GM19035 (cell line): ENCODE data around the gene CPE.
"Not testable (repeated sequence)": the region's sequence is repeated elsewhere in the genome, so short reads cannot be mapped to it uniquely, and the experiment has no call there.

ENCODE experiments used
- ATAC-seq: cut with Tn5 transposase; IDR thresholded peaks from one replicate; pipeline ENCODE4 v1.9.1; 2021; ENCODE audit not compliant: unreplicated experiment

Gene CPE

DNA sequence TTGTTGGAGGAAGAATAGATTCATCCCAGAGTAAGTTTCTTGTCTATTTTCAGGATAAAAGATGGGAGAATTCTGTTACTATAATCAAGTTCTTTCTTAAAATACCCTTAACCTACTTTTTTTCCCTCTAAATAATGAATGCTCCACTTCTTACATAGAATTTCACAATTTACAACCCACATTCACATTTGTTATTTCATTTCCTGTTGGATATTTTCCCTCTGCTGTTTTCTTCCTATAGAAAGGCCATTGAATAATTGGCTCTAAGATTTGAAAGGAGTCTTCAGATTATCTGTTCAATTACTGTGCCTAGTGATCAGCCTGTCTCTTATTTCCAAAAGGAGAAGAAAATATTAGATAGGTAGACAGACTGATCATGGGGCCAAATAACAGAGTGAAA is 79.7 kb downstream of the CPE start:
- ATAC-seq, result no peak

- no peak for ATAC-seq
Observed at GRCh38 chr4:165461159-165461821, 82.5 kb downstream of the CPE start.

- ATAC-seq, result no peak
Observed at GRCh38 chr4:165462009-165462408, 83.2 kb downstream of the CPE start.

DNA sequence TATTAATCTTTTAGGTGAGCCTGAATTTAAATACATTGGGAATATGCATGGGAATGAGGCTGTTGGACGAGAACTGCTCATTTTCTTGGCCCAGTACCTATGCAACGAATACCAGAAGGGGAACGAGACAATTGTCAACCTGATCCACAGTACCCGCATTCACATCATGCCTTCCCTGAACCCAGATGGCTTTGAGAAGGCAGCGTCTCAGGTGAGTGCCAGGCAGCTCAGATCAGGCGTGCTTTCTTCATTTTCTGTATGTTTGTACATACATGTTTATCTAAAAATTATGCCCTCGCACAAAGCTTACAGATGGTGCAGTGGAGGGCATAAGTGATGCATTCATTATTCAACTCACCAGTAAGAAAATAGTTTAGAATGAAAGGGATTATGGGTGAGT is 85.6 kb downstream of the CPE start:
- no peak for ATAC-seq

DNA sequence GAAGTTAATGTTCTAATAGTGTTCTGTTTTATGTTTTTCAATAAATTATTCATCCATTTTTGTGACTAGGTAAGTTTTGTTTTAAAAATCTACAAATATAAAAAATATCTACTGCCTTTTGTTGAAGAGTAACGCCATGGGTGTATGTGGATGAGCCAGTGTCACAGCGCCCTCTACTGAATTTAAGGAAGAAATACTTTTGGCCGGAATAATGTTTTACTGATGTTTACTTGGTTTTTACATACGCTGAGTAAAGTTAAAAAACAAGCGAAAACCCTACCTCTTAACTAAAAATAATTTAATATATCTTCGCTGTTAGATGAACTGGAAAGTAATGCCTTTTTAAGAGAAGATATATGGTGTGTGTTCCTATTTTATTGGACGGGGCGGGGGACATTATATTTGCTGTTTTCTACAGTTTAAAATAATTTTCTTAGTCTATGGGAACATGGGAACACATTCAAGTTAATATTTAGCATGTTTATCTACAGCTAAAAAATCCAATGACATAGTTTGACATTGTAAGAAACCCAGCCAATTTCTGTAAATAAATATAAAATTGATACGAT is 86.1 kb downstream of the CPE start:
- ATAC-seq, result peak; percentile 79

GRCh38 chr4:165470009-165470408 is 91.2 kb downstream of the CPE start:
- ATAC-seq, result no peak

- ATAC-seq, result no peak
Observed at GRCh38 chr4:165472943-165473676, 94.3 kb downstream of the CPE start.

DNA sequence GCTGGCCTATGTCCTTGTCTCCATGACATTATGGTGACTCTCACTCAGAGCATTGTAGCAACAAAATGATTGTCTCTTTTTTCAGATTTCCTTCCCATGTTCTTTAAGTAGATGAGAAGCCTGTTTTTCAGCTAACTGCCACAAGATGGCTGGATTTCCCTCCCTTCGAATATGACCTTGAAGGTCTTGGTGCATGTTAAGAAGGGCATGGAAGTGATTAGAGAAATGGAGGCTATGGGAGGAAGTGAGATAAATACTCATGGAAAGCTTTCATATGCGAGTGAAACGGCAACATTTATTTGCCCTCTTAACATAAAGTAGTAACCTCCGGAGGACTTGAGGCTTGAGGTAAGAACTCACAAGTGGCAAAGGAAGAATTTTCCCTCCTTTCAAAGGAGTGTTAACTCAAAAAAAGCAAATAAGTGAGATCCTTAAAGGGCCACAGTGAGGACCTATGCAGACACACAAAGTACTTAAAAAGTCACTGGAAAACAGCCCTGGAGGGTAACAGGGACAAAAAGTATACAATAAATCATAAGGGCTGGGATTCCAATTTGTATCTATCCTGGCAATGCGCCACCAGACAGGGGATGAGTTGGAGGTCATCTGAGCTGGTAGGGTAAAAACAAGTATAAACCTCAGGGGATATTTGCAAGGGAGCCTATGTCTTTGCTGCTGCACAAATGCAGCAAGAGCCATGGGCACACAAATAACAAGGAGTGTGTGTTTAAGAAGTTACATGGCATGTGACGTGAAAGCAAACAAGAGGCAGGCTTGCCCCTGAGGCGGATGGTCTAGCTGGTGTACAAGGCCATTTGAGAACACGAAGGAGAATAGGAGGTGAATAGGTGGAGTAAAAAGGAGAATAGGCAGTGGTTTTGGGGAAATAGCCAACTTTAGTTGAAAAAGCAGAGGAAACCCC is 96.2 kb downstream of the CPE start:
- no peak for ATAC-seq

DNA sequence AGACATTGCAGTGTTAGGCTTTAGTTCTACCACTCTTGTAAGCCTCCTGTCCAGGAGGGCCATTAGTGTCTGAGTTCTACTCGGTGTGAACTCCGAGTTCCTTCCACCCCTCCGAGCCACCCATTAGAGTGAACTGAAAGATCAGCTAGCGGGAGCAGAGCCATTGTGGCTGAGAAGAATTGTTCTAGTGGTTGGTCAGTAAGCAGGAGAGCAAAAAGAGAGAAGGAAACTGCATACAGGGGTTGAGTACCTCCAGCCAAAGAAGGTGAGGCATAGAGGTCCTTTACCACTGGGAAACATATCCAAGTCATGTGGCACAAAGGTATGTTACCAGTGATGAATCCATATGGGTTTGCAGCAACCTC is 96.9 kb downstream of the CPE start:
- ATAC-seq, result no peak

DNA sequence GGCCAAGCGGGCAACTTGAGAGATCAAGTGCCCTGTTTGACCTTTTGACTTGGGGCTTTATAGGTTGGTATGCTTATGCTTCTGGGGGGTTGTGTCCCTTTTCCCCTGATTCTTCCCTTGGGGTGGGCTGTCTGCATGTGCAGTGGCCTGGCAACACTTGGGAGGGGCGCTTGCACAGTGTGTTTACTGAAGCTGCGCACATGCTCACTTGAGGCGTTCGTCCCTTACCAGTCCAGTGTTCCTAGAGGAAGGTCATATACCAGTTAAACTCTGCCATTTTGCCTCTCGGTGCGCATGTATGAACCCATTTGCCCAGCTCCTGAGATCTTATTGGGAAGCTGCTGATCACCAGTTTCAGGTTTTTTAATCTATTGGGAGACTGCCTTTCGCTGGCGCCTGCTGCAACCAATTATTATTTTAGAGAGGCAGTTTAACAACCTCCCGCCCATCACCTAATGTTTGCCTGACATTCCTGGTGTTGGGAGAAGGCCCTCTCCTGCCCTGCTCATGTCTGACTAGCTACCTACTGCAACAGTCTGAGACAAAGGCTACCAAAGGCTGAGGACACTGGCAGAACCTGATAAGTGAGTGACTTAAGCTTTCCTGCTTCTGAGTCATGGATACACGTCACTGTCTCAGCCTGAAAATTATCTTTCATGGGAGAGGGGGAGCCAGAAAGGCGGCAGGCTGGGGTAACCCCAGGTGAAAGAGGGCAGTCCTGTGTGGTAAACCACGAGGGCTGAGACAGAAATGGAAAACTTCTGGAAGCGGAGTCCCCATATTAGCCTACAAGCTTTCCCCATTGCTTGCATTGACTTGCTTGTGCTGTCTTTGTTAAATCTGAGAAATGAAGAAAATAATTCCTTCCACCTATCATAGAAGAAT is 97.6 kb downstream of the CPE start:
- no peak for ATAC-seq

- ATAC-seq, result no peak
Observed at GRCh38 chr4:165477799-165478198, 99.0 kb downstream of the CPE start.

DNA sequence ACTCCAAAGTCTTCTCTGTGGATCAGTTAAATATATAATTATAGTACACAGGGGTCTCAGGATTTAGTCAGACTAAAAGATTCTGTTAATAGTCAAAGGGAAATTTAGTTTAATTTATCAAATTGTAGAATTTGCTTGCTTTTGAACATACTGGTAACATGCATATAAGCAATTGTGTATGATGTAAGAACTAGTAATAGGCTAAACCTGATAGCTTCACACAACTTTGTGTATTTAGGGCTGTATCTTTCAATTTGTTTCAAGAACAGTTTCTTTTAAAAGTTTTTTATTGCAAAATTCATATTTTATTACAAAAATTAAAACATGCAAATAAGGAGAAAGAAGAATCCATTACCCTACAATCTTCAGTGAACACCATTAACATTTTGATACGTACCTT is 99.5 kb downstream of the CPE start:
- ATAC-seq, result no peak

GRCh38 chr4:165481053-165481835 is 102.4 kb downstream of the CPE start:
- ATAC-seq, result no peak

DNA sequence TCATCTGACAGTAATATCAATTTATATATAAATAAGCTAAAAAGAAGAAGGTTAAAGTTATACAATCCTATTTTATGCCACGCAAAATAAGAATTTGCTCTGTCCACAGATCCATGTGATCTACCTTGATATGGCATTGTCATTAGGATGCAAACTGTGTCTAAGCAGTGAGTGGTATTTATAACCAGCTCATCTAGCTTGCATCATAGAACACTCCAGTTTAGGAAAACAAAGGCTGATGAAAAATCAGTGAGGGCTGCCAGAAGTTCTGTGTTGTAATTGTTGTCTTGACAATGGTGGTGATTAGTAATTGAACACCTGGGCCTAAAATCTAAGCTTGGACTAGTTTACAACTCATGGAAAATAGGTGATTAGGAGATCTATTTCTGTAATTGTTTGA is 111.0 kb downstream of the CPE start:
- ATAC-seq, result no peak

DNA sequence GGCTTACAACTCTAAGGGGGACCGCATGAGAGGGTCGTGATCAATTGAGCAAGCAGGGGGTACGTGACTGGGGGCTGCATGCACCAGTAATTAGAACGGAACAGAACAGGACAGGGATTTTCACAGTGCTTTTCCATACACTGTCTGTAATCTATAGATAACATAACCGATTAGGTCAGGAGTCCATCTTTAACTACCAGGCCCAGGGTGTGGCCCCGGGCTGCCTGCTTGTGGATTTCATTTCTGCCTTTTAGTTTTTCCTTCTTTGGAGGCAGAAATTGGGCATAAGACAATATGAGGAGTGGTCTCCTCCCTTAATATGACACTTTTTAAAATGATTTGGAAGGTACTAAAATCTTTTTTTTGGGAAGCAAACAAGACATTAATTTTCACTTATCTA is 113.8 kb downstream of the CPE start:
- not testable (repeated sequence) for ATAC-seq

DNA sequence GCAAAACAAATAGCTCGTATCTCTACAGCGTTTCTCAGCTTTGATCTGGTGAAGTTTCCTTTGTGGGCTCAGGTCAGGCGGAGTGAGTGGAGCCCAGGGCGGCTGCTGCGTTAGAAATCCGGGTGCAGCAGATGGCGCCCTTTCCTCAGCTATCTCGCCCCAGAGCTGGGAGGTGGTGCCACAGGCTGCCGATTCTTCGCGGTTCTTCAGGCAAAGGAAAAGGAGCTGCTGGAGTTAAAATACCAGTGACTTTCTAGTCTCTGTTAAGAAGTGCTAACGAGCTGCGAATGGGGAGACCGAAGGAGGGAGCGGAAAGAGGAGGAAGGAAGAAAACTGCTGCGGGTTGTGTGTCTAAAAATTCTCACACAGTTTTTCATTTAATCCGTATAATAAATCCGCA is 114.6 kb downstream of the CPE start:
- ATAC-seq, result peak; percentile 89

GRCh38 chr4:165502916-165503907 is 124.4 kb downstream of the CPE start:
- no peak for ATAC-seq

DNA sequence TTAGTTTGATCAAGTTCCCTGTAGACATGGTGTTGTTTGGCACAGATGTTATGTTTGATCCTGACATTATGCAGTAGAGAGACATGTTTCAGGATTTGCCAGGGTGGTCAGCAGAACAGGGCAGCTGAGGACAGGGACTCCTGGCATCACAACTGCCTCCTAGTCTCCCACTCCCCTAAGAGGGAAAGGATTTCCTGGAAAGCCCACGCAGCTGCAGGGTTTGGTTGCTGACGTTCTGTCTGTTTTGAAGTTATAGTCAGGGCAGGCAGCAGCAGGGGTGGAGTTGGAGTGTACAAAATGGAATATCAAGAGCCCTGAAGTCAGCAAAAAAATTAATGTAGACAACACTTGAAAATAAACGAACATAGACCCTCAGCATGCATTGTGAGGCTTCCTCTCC is 125.4 kb downstream of the CPE start:
- no peak for ATAC-seq
